GM23248 (cell line): ENCODE data around the gene CD244.

Experiments used
- EZH2 ChIP-seq: fragments of 200-600 bp; sonication (generic); IDR thresholded peaks from 2 replicates; pipeline ENCODE4 v1.6.1; 2018; ENCODE audit warnings: antibody characterized with exemption, mild to moderate bottlenecking; ENCODE audit not compliant: insufficient read depth, poor library complexity, severe bottlenecking
- EZH2phosphoT487 ChIP-seq: fragments of 200-600 bp; sonication (generic); IDR thresholded peaks from 2 replicates; pipeline ENCODE4 v1.6.1; 2018; ENCODE audit warnings: antibody characterized with exemption, moderate library complexity, mild to moderate bottlenecking, low read depth; ENCODE audit not compliant: insufficient read depth

DNA sequence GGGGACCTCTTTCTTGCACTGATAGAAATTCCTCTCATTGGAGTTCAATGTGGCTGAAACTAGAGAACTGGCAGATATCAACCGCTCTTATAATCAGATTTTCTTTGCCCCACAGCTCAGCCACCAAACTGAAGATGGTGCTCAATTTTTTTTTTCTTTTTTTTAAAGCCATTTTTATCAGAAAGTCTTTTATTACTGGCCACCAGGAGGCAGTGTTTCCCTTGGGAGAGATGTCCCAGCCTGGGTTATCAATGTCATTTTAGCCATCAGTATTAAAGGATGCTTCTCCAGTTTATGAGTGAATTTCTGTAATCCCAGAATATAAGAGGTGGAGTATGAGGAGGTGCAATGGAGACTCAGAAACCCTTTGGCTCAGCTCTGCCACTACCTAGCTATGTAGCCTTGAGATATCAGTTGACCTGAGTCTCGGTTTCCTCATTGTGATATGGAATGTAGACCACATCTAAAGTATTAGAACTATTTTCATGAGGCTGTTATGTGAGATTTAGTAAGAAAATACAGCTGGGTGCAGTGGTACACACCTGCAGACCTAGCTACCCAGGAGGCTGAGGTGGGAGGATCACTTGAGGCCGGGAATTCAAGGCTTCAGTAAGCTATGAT lies 27.6 kb downstream of the CD244 start:
- TF ChIP-seq EZH2 (no peak), EZH2phosphoT487 (no peak)
